ENCODE data around the gene CCHCR1. TPM values are rescaled to one million over a fixed set of nuclear protein-coding genes. Genes with fewer than 3 reads are reported as not detected.

CCHCR1 gene
- total RNA-seq, 1 donor from 2014 or later, result 12.5 TPM

- Histone ChIP-seq H3K9me3 (no peaks in the 10 kb centered on the region), H3K4me1 (peaks cover 7% of the 10 kb centered on the region), H3K36me3 (no peaks in the 10 kb centered on the region), H3K27ac (no peak within 1 kb of the TSS), H3K27me3 (no peaks in the 10 kb centered on the region), H3K4me3 (no peak within 1 kb of the TSS)
- intact Hi-C loops (cut with DNase I), result no loop called here
- DNase-seq, result no peak
- no peak for ATAC-seq
- no peak for TF ChIP-seq CTCF (IDR thresholded peaks at IDR 0.05)
Measured at GRCh38 chr6:31120151-31120915, 37.3 kb downstream of the CCHCR1 start, which contains the start of gene CDSN. CDSN (minus strand) TSS chr6:31120446; CDS start chr6:31120419, 27 bp downstream.

- Histone ChIP-seq H3K27ac (no peak overlapping the region), H3K36me3 (no peaks in the 10 kb centered on the region), H3K4me3 (no peak overlapping the region), H3K9me3 (no peaks in the 10 kb centered on the region), H3K27me3 (no peaks in the 10 kb centered on the region), H3K4me1 (peaks cover 22% of the 10 kb centered on the region)
- ATAC-seq (no peak), DNase-seq (no peak)
- no peak for TF ChIP-seq CTCF (IDR thresholded peaks at IDR 0.05)
- intact Hi-C loops (cut with DNase I), result no loop called here
Measured at GRCh38 chr6:31118178-31118577, 39.4 kb downstream of the CCHCR1 start.

- Histone ChIP-seq H3K27ac (no peak overlapping the region), H3K4me3 (no peak overlapping the region), H3K4me1 (peaks cover 19% of the 10 kb centered on the region), H3K9me3 (no peaks in the 10 kb centered on the region), H3K36me3 (no peaks in the 10 kb centered on the region), H3K27me3 (no peaks in the 10 kb centered on the region)
- no peak for TF ChIP-seq CTCF (IDR thresholded peaks at IDR 0.05)
- intact Hi-C loops (cut with DNase I), result no loop called here
- no peak for DNase-seq
- no peak for ATAC-seq
Measured at GRCh38 chr6:31116661-31117385, 40.8 kb downstream of the CCHCR1 start.

GRCh38 chr6:31115941-31116560, 41.6 kb downstream of the CCHCR1 start:
- DNase-seq (no peak), ATAC-seq (no peak)
- Histone ChIP-seq H3K4me3 (no peak overlapping the region), H3K27me3 (no peaks in the 10 kb centered on the region), H3K36me3 (no peaks in the 10 kb centered on the region), H3K9me3 (no peaks in the 10 kb centered on the region), H3K4me1 (peaks cover 19% of the 10 kb centered on the region), H3K27ac (no peak overlapping the region)
- TF ChIP-seq CTCF (IDR thresholded peaks at IDR 0.05), result no peak
- intact Hi-C loops (cut with DNase I), result no loop called here

GRCh38 chr6:31114970-31115849, 42.4 kb downstream of the CCHCR1 start:
- no peaks in the 10 kb centered on the region for H3K36me3 ChIP-seq
- H3K27ac ChIP-seq, result peak overlapping the region; percentile 74
- intact Hi-C loops (cut with DNase I), result no loop called here
- H3K4me3 ChIP-seq, result peak overlapping the region; percentile 34
- H3K27me3 ChIP-seq, result no peaks in the 10 kb centered on the region
- peaks cover 19% of the 10 kb centered on the region for H3K4me1 ChIP-seq
- ATAC-seq, result peak; percentile 65
- no peak for DNase-seq
- H3K9me3 ChIP-seq, result no peaks in the 10 kb centered on the region
- TF ChIP-seq CTCF (IDR thresholded peaks at IDR 0.05), result peak; percentile 34
